ENCODE results near the gene CEACAM16. TPM values are rescaled to one million over a fixed set of nuclear protein-coding genes. Genes with fewer than 3 reads are reported as not detected.
A peak's percentile ranks its signal among the peaks of the same experiment; 100 is the strongest.

The CEACAM16 gene
- total RNA-seq, 1 donor from 2014 or later = not detected

DNA sequence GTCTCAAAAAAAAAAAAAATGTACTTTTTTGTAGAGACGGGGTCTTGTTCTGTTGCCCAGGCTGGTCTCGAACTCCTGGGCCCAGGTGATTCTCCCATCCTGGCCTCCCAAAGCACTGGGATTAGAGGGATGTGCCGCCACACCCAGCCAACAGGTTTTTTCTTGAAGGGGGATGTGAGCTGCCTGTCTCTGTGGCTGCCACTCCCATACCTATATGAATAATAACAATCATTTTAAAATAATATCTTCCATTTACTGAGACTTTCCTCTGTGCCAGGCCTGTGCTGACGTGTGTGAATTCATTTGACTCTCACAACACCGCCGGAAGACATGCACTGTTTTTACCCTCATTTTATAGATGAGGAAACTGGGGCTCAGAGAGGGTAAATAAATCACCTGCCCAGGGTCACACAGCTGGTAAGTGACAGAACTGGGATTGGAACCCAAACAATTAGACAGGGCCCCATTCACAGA is 42.3 kb downstream of the CEACAM16 start:
- Mint-ChIP-seq H3K27ac (ENCODE audit: unreplicated experiment) (peak overlapping the region; percentile 95), H3K36me3 (ENCODE audit: low read depth) (no peaks in the 10 kb centered on the region), H3K4me3 (ENCODE audit: unreplicated experiment) (no peak overlapping the region), H3K4me1 (ENCODE audit: low read depth) (peaks cover 59% of the 10 kb centered on the region), H3K27me3 (ENCODE audit: low read depth) (no peaks in the 10 kb centered on the region), H3K9me3 (ENCODE audit: low read depth) (no peaks in the 10 kb centered on the region)
- no peak for DNase-seq (ENCODE audit: low spot score)
- TF ChIP-seq, protein P1, sequence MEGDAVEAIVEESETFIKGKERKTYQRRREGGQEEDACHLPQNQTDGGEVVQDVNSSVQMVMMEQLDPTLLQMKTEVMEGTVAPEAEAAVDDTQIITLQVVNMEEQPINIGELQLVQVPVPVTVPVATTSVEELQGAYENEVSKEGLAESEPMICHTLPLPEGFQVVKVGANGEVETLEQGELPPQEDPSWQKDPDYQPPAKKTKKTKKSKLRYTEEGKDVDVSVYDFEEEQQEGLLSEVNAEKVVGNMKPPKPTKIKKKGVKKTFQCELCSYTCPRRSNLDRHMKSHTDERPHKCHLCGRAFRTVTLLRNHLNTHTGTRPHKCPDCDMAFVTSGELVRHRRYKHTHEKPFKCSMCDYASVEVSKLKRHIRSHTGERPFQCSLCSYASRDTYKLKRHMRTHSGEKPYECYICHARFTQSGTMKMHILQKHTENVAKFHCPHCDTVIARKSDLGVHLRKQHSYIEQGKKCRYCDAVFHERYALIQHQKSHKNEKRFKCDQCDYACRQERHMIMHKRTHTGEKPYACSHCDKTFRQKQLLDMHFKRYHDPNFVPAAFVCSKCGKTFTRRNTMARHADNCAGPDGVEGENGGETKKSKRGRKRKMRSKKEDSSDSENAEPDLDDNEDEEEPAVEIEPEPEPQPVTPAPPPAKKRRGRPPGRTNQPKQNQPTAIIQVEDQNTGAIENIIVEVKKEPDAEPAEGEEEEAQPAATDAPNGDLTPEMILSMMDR (IDR thresholded peaks at IDR 0.05) = no peak

DNA sequence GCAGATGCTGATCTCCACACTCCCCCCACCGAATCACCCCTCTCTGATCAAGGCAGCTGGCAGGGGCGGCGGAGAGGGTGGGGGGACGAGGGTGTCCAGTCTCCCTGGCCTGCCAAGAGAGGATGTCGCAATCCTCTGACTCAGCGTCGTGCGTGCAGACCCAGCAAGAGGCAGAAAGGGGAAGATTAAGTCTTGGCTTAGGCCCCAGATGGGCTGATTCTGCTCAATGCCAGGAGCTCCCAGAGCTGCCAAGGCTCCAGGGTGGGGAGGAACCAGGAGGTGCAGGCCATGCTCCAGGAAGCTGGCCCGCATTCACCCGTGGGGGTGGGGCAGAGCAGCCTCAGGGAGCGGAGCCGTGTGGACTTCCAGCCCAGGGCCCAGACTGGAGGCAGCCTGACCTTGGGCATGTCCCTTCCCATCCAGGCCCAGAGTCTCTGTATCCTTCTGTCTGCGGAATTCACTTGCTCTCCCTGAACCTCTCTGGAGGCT is 42.9 kb downstream of the CEACAM16 start:
- no peak overlapping the region for H3K4me3 Mint-ChIP-seq (ENCODE audit: unreplicated experiment)
- H3K27me3 Mint-ChIP-seq (ENCODE audit: low read depth) = no peaks in the 10 kb centered on the region
- TF ChIP-seq, protein P1 (IDR thresholded peaks at IDR 0.05) = no peak
- H3K4me1 Mint-ChIP-seq (ENCODE audit: low read depth) = peaks cover 65% of the 10 kb centered on the region
- H3K9me3 Mint-ChIP-seq (ENCODE audit: low read depth) = no peaks in the 10 kb centered on the region
- H3K36me3 Mint-ChIP-seq (ENCODE audit: low read depth) = no peaks in the 10 kb centered on the region
- no peak for DNase-seq (ENCODE audit: low spot score)
- peak overlapping the region; percentile 95 for H3K27ac Mint-ChIP-seq (ENCODE audit: unreplicated experiment)

DNA sequence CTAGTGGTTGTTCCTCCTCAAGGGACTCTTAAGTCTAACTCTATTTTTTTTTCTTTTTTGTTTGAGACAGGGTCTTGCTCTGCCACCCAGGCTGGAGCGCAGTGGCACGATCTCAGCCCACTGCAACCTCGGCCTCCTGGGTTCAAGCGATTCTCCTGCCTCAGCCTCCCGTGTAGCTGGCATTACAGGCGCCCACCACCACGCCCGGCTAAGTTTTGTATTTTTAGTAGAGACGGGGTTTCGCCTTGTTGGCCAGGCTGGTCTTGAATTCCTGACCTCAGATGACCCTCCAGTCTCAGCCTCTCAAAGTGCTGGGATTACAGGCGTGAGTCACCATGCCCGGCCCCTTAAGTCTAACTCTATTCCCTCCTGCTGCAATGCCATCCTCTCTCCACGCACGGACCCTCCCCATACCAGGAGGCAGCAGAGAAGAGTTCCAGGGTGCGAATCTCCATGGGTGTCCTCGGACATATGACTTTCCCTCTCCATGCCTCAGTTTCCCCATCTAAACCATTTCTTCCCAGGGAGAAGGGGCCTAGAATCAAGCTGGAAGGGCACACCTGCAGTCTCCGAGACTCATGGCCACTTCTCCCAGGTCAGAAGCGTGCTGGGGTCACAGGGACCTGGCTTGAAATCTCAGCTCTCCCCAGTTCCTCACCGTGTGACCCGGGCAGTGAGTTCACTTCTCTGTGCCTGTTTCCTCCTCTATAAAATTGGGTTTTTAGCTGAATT is 43.5 kb downstream of the CEACAM16 start:
- H3K9me3 Mint-ChIP-seq (ENCODE audit: low read depth) = no peaks in the 10 kb centered on the region
- H3K4me3 Mint-ChIP-seq (ENCODE audit: unreplicated experiment) = no peak overlapping the region
- H3K4me1 Mint-ChIP-seq (ENCODE audit: low read depth) = peaks cover 66% of the 10 kb centered on the region
- no peaks in the 10 kb centered on the region for H3K27me3 Mint-ChIP-seq (ENCODE audit: low read depth)
- no peaks in the 10 kb centered on the region for H3K36me3 Mint-ChIP-seq (ENCODE audit: low read depth)
- H3K27ac Mint-ChIP-seq (ENCODE audit: unreplicated experiment) = peak overlapping the region; percentile 95
- DNase-seq (ENCODE audit: low spot score) = no peak
- TF ChIP-seq, protein P1 (IDR thresholded peaks at IDR 0.05) = no peak

DNA sequence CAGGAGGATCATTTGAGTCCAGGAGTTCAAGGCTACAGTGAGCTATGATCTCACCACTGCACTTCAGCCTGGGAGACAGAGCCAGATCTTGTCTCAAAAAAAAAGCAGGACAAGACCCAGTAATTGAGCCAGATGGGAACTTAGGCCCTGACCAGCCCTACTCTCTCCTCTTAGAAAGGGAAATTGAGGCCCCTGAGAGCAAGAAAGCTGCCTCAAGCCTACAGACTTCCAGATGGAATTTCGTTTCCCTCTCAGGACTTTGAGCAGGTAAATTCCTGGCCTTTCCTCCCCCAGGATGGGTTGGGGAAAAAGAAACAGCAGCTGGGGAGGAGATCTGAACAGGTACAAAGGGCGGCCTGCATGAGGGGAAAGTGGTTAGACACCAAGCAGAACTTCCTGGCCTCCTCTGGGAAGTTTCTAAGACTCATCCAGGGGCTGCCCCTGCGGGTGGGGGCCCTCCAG is 46.0 kb downstream of the CEACAM16 start:
- DNase-seq (ENCODE audit: low spot score) = no peak
- TF ChIP-seq, protein P1 (IDR thresholded peaks at IDR 0.05) = no peak
- Mint-ChIP-seq H3K27ac (ENCODE audit: unreplicated experiment) (peak overlapping the region; percentile 9), H3K36me3 (ENCODE audit: low read depth) (no peaks in the 10 kb centered on the region), H3K9me3 (ENCODE audit: low read depth) (no peaks in the 10 kb centered on the region), H3K27me3 (ENCODE audit: low read depth) (no peaks in the 10 kb centered on the region), H3K4me1 (ENCODE audit: low read depth) (peaks cover 74% of the 10 kb centered on the region), H3K4me3 (ENCODE audit: unreplicated experiment) (no peak overlapping the region)

DNA sequence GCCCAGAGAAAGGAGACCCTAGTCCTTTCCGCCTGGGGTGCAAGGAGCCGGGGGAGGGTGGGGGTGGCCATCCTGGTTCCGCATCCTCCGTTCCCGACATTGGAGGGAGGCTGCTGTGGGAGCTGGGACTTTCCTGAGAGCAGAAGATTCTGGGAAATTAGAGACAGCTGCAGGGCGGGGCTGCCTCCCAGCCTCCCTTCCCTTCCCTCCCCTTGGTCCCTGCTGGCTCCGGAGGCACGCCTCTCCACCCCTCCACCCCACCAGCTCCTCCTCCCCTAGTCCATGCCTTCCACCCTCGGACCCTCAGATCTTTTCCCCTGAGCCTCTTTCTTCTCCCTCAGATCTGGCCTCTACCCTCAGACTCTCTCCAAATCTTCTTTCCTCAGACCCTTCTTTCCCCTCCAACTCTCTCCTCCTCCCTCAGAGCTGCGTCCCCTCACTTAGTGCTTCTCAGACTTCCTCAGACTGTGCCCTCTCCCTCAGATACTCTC is 46.4 kb downstream of the CEACAM16 start:
- H3K27me3 Mint-ChIP-seq (ENCODE audit: low read depth) = no peaks in the 10 kb centered on the region

More for the DNA sequence above, 46.4 kb downstream of the CEACAM16 start:
- no peak overlapping the region for H3K4me3 Mint-ChIP-seq (ENCODE audit: unreplicated experiment)
- H3K9me3 Mint-ChIP-seq (ENCODE audit: low read depth) = no peaks in the 10 kb centered on the region
- peaks cover 76% of the 10 kb centered on the region for H3K4me1 Mint-ChIP-seq (ENCODE audit: low read depth)
- H3K27ac Mint-ChIP-seq (ENCODE audit: unreplicated experiment) = peak overlapping the region; percentile 49
- DNase-seq (ENCODE audit: low spot score) = no peak
- TF ChIP-seq, protein P1 (IDR thresholded peaks at IDR 0.05) = no peak
- H3K36me3 Mint-ChIP-seq (ENCODE audit: low read depth) = no peaks in the 10 kb centered on the region
